Activated T-cell treated with anti-CD3 and anti-CD28 coated beads, Interleukin-2, amount 50 U/mL, for 4 hours (primary cell): ENCODE results near the gene BFAR. TPM values are rescaled to one million over a fixed set of nuclear protein-coding genes. Genes with fewer than 3 reads are reported as not detected.
"Not testable (repeated sequence)": the region's sequence is repeated elsewhere in the genome, so short reads cannot be mapped to it uniquely, and the experiment has no call there.

Experiments
- ATAC-seq, 2 donors: fragments of 200-7000 bp; cut with Tn5 transposase; one replicate each; pipeline ENCODE4 v1.10.0; 2021
- DNase-seq: peaks from one replicate; pipeline ENCODE4 v3.0.0-alpha.2; 2020
- H3K27me3 Mint-ChIP-seq: one replicate; pipeline ENCODE4 v1.8.0; 2021; ENCODE audit warnings: low read depth, mixed read lengths
- H3K36me3 Mint-ChIP-seq: one replicate; pipeline ENCODE4 v1.8.0; 2022; ENCODE audit warnings: mixed read lengths; ENCODE audit not compliant: insufficient read depth
- H3K4me1 Mint-ChIP-seq: one replicate; pipeline ENCODE4 v1.8.0; 2021; ENCODE audit warnings: low read depth, mixed read lengths
- H3K4me3 Mint-ChIP-seq: one replicate; pipeline ENCODE4 v1.8.0; 2021; ENCODE audit warnings: mild to moderate bottlenecking, moderate library complexity, mixed read lengths
- H3K9me3 Mint-ChIP-seq: one replicate; pipeline ENCODE4 v1.8.0; 2021; ENCODE audit warnings: mixed read lengths
- total RNA-seq, 3 donors: library from RNA; stranded (reverse); gene quantifications; one replicate each; pipeline ENCODE4 v1.2.1, GENCODE V29; 2021

BFAR gene
- total RNA-seq, 3 donors from 2014 or later = 62.2 to 64.4 (median 63.6) TPM

GRCh38 chr16:14652726-14653125 lies 20.0 kb downstream of the BFAR start:
- H3K27me3 Mint-ChIP-seq = no peaks in the 10 kb centered on the region
- peaks cover 4% of the 10 kb centered on the region for H3K4me1 Mint-ChIP-seq
- no peak for ATAC-seq
- H3K36me3 Mint-ChIP-seq = peaks cover 26% of the 10 kb centered on the region
- H3K9me3 Mint-ChIP-seq = no peaks in the 10 kb centered on the region
- no peak overlapping the region for H3K4me3 Mint-ChIP-seq
- DNase-seq = no peak

- H3K4me1 Mint-ChIP-seq = peaks cover 2% of the 10 kb centered on the region
- H3K36me3 Mint-ChIP-seq = peaks cover 19% of the 10 kb centered on the region
- H3K27me3 Mint-ChIP-seq = no peaks in the 10 kb centered on the region
- no peaks in the 10 kb centered on the region for H3K9me3 Mint-ChIP-seq
- no peak for DNase-seq
- H3K4me3 Mint-ChIP-seq = no peak overlapping the region
- no peak for ATAC-seq
Measured at GRCh38 chr16:14658063-14658462, 25.3 kb downstream of the BFAR start.

GRCh38 chr16:14667347-14668266 lies 34.9 kb downstream of the BFAR start:
- no peak overlapping the region for H3K4me3 Mint-ChIP-seq
- ATAC-seq (no peak), DNase-seq (no peak)
- peaks cover 5% of the 10 kb centered on the region for H3K4me1 Mint-ChIP-seq
- peaks cover 38% of the 10 kb centered on the region for H3K36me3 Mint-ChIP-seq
- H3K9me3 Mint-ChIP-seq = no peaks in the 10 kb centered on the region
- H3K27me3 Mint-ChIP-seq = no peaks in the 10 kb centered on the region

- no peaks in the 10 kb centered on the region for H3K27me3 Mint-ChIP-seq
- H3K9me3 Mint-ChIP-seq = no peaks in the 10 kb centered on the region
- ATAC-seq (no peak), DNase-seq (no peak)
- H3K4me1 Mint-ChIP-seq = peaks cover 9% of the 10 kb centered on the region
- no peak overlapping the region for H3K4me3 Mint-ChIP-seq
- peaks cover 35% of the 10 kb centered on the region for H3K36me3 Mint-ChIP-seq
Measured at GRCh38 chr16:14668556-14669223, 35.9 kb downstream of the BFAR start.

- no peaks in the 10 kb centered on the region for H3K27me3 Mint-ChIP-seq
- DNase-seq = no peak
- H3K36me3 Mint-ChIP-seq = peaks cover 32% of the 10 kb centered on the region
- H3K4me1 Mint-ChIP-seq = peaks cover 11% of the 10 kb centered on the region
- H3K9me3 Mint-ChIP-seq = no peaks in the 10 kb centered on the region
- ATAC-seq = no peak
- no peak overlapping the region for H3K4me3 Mint-ChIP-seq
Measured at GRCh38 chr16:14669776-14670175, 37.0 kb downstream of the BFAR start.

GRCh38 chr16:14672403-14672971 lies 39.7 kb downstream of the BFAR start:
- no peak for ATAC-seq
- Mint-ChIP-seq H3K27me3 (no peaks in the 10 kb centered on the region), H3K36me3 (peaks cover 14% of the 10 kb centered on the region), H3K4me3 (no peak overlapping the region), H3K9me3 (no peaks in the 10 kb centered on the region), H3K4me1 (peaks cover 11% of the 10 kb centered on the region)
- DNase-seq = no peak

GRCh38 chr16:14676633-14677032 lies 43.9 kb downstream of the BFAR start:
- peaks cover 11% of the 10 kb centered on the region for H3K4me1 Mint-ChIP-seq
- H3K27me3 Mint-ChIP-seq = peaks cover 10% of the 10 kb centered on the region

GRCh38 chr16:14677627-14678026 lies 44.9 kb downstream of the BFAR start:
- Mint-ChIP-seq H3K9me3 (no peaks in the 10 kb centered on the region), H3K4me3 (no peak overlapping the region), H3K36me3 (no peaks in the 10 kb centered on the region), H3K27me3 (peaks cover 10% of the 10 kb centered on the region), H3K4me1 (peaks cover 5% of the 10 kb centered on the region)
- ATAC-seq (no peak), DNase-seq (no peak)

More at GRCh38 chr16:14676633-14677032, 43.9 kb downstream of the BFAR start:
- Mint-ChIP-seq H3K4me3 (no peak overlapping the region), H3K36me3 (no peaks in the 10 kb centered on the region), H3K9me3 (no peaks in the 10 kb centered on the region)
- ATAC-seq (no peak), DNase-seq (no peak)

- H3K9me3 Mint-ChIP-seq = no peaks in the 10 kb centered on the region
- ATAC-seq = no peak
- peaks cover 10% of the 10 kb centered on the region for H3K27me3 Mint-ChIP-seq
- no peak overlapping the region for H3K4me3 Mint-ChIP-seq
- H3K36me3 Mint-ChIP-seq = no peaks in the 10 kb centered on the region
- no peak for DNase-seq
- no peaks in the 10 kb centered on the region for H3K4me1 Mint-ChIP-seq
Measured at GRCh38 chr16:14678748-14679497, 46.2 kb downstream of the BFAR start.

- not testable (repeated sequence) for H3K36me3 Mint-ChIP-seq, H3K27me3 Mint-ChIP-seq, H3K9me3 Mint-ChIP-seq, DNase-seq, ATAC-seq, H3K4me3 Mint-ChIP-seq, H3K4me1 Mint-ChIP-seq
Measured at GRCh38 chr16:14680396-14680795, 47.6 kb downstream of the BFAR start.

GRCh38 chr16:14681115-14681514 lies 48.4 kb downstream of the BFAR start:
- Mint-ChIP-seq H3K9me3 (no peaks in the 10 kb centered on the region), H3K4me3 (no peak overlapping the region)

GRCh38 chr16:14682121-14682520 lies 49.4 kb downstream of the BFAR start:
- H3K9me3 Mint-ChIP-seq = no peaks in the 10 kb centered on the region
- H3K36me3 Mint-ChIP-seq = no peaks in the 10 kb centered on the region
- H3K27me3 Mint-ChIP-seq = peaks cover 10% of the 10 kb centered on the region
- DNase-seq (no peak), ATAC-seq (no peak)
- no peak overlapping the region for H3K4me3 Mint-ChIP-seq
- no peaks in the 10 kb centered on the region for H3K4me1 Mint-ChIP-seq

More at GRCh38 chr16:14681115-14681514, 48.4 kb downstream of the BFAR start:
- Mint-ChIP-seq H3K27me3 (peaks cover 10% of the 10 kb centered on the region), H3K4me1 (no peaks in the 10 kb centered on the region), H3K36me3 (no peaks in the 10 kb centered on the region)
- DNase-seq = no peak
- no peak for ATAC-seq

- ATAC-seq, H3K27me3 Mint-ChIP-seq, H3K9me3 Mint-ChIP-seq, H3K36me3 Mint-ChIP-seq, H3K4me3 Mint-ChIP-seq, H3K4me1 Mint-ChIP-seq, DNase-seq: not testable (repeated sequence)
Measured at GRCh38 chr16:14685870-14686793, 53.4 kb downstream of the BFAR start.
